ENCODE measurements around the gene MAP6. TPM values are rescaled to one million over a fixed set of nuclear protein-coding genes. Genes with fewer than 3 reads are reported as not detected.

MAP6 gene
- total and polyA plus RNA-seq, 10 of the 15 experiments (the other 5 are each of a cell fraction or from before 2014, with no cell fraction given) = 0.06 to 0.19 (median 0.11) TPM; not detected in 5

GRCh38 chr11:75705541-75705940 is 36.7 kb upstream of the MAP6 start (continued):
- TF ChIP-seq SIX5 (IDR thresholded peaks at IDR 0.05; ENCODE audit: low read depth, low read length, severe bottlenecking) (no peak), MLLT1 (IDR thresholded peaks at IDR 0.05) (no peak), NFIC (IDR thresholded peaks at IDR 0.05; ENCODE audit: low read depth, low read length) (no peak), KAT2A (conservative IDR thresholded peaks at IDR 0.05; ENCODE audit: control insufficient read depth, low read depth, low read length) (no peak), ASH2L (IDR thresholded peaks at IDR 0.05; ENCODE audit: borderline replicate concordance, low read depth) (no peak), SREBF1 (IDR thresholded peaks at IDR 0.05; ENCODE audit: low read length) (no peak), PML (IDR thresholded peaks at IDR 0.05; ENCODE audit: low read length) (no peak), TARDBP (IDR thresholded peaks at IDR 0.05; ENCODE audit: borderline replicate concordance) (no peak), E2F4 (IDR thresholded peaks at IDR 0.05; ENCODE audit: low read depth, low read length) (no peak)

- no peaks in the 10 kb centered on the region for H3K79me2 ChIP-seq (ENCODE audit: control insufficient read depth, insufficient read depth, low read length)
- H3K9ac ChIP-seq (ENCODE audit: control insufficient read depth, insufficient read depth, low read length) = no peak overlapping the region
- no peaks in the 10 kb centered on the region for H3K36me3 ChIP-seq (ENCODE audit: control insufficient read depth in 2 of 2, insufficient read depth in 2 of 2, low read length in 1 of 2)
- H3K9me3 ChIP-seq (replicated peaks; ENCODE audit: control insufficient read depth, insufficient read depth, low read length) = no peaks in the 10 kb centered on the region
- SMC1A ChIA-PET (ENCODE audit: uncharacterized antibody, unreplicated experiment) = no interaction called here
- 33% methylated on average over 7 of the region's 7 CpGs for WGBS (ENCODE audit: insufficient coverage, insufficient replicate concordance, low lambda C conversion rate, missing lambda C conversion rate)
- in situ Hi-C loops (cut with MboI) (no loop called here), intact Hi-C loops (cut with micrococcal nuclease; ENCODE audit: unreplicated experiment) (loop anchor here (10.0 kb wide), 1 partner anchor 259 kb away; no protein-coding TSS in a partner anchor)
- FAIRE-seq = no peak
- DNase-seq (ENCODE audit: low read depth, low spot score) = no peak
- no peak overlapping the region for H3K4me2 ChIP-seq (ENCODE audit: control insufficient read depth, insufficient read depth)
- no peak overlapping the region for H3K27ac ChIP-seq (ENCODE audit: control insufficient read depth, insufficient read depth)
- RAD21 ChIA-PET (ENCODE audit: unreplicated experiment) = no interaction called here
- H3K4me3 ChIP-seq = no peak overlapping the region
- no peaks in the 10 kb centered on the region for H3K4me1 ChIP-seq (ENCODE audit: control insufficient read depth, insufficient read depth, low read length)
- no peak overlapping the region for H2AFZ ChIP-seq (ENCODE audit: control insufficient read depth, low read depth, low read length)
- TF ChIP-seq POLR2AphosphoS5 (IDR thresholded peaks at IDR 0.05; ENCODE audit: low read length) (no peak), PKNOX1 (IDR thresholded peaks at IDR 0.05) (no peak), CREB1 (IDR thresholded peaks at IDR 0.05; ENCODE audit: low read depth) (no peak), MXI1 (IDR thresholded peaks at IDR 0.05; ENCODE audit: low read depth, low read length) (no peak)
- POLR2A ChIA-PET = no interaction called here
- H4K20me1 ChIP-seq (ENCODE audit: control insufficient read depth, insufficient read depth) = no peaks in the 10 kb centered on the region
- no peaks in the 10 kb centered on the region for H3K27me3 ChIP-seq (replicated peaks in 1 of 2; ENCODE audit: control insufficient read depth in 2 of 2, insufficient read depth in 2 of 2, low read length in 1 of 2)
- ATAC-seq = no peak
- CTCF ChIA-PET = interaction anchor here (0.8 kb wide), 1 partner anchor 449 kb away, joined by 3 read pairs; no protein-coding TSS in a partner anchor
- BruUV-seq (replicated peaks) = no TSS peak
These were observed 34.9 kb upstream of the MAP6 start for GRCh38 chr11:75703695-75704237.

Data from GM12878 (cell line).